ENCODE measurements around the gene GRWD1.

Gene GRWD1

GRCh38 chr19:48445606-48446481, at the start of gene GRWD1:
Gene GRWD1 (plus strand): TSS chr19:48445983. CDS start chr19:48446006, 23 bp downstream.
- peak; percentile 95 for DNase-seq (ENCODE audit: low spot score)

DNA sequence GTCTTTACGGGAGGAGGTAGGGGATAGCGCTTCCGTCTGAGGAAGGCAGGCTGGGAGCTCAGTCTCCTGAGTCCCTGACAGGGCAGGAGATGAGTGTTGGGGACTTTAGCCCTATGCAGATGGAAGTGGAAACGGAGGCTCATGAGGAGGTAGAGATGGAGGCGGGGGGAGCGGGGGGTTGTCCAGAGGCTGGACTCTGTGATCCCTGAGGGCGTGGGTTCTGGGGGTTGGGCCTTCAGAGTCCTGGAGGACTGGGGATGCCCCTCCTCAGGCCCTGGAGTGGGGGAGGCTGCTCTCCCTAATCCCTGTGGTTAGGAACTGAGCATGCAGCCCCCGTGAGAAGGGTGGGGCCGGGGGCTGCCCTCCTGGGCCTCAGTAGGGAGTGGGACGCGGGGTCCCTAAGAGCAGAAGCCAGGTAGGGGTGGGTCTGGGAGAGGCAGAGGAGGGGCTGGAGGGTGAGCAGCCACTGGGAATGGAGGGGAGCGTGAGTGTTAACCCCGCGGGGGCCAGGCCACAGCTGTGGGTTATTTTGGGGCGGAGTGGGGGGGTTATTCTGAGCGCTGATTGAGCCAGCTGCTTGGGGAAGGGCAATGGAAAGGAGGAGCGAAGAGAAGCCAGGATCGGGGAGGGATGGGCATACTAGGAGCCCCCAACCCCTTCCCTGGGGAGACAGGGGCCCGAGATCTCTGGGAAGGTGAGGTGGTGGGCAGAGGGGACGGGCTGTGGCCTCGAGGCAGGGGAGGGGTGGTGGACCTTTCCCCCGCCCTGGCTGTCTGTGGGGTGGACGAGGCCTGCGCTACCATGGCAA, 49.6 kb upstream of the GRWD1 start:
- no peak for DNase-seq (ENCODE audit: low spot score)

DNA sequence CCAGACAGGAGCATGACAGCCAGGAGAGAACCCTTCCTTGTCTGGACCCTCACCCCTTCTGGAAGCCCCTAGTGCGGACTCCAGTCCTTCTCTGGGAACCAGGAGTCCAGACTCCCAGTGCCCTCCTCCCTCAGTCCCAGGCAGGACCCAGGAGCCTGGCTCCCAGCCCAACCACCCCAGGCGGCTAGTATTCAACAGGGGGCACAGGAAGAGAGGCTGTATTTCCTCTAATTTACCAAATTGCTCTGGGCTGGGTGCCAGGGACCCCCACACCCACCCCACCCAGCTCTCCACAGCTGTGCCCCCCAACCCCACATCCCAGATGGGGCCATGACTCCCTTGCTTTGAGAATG, 49.0 kb upstream of the GRWD1 start:
- DNase-seq (ENCODE audit: low spot score): no peak

- DNase-seq (ENCODE audit: low spot score): no peak
Measured at GRCh38 chr19:48397263-48398101, 48.3 kb upstream of the GRWD1 start.

DNA sequence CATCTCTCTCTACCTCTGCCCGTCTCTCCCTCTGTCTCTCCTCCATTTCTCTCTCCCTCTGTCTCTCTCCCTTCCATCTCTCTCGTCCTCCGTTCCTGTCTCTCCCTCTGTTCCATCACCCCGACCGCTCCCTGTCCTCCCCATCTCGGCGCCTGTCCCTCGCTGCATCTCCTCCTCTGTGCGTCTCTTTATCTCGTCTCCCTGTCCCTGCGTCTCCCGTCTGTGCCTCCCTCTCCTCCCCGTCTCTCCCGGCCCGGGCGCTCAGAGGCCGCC, 47.7 kb upstream of the GRWD1 start:
- DNase-seq (ENCODE audit: low spot score): no peak

DNA sequence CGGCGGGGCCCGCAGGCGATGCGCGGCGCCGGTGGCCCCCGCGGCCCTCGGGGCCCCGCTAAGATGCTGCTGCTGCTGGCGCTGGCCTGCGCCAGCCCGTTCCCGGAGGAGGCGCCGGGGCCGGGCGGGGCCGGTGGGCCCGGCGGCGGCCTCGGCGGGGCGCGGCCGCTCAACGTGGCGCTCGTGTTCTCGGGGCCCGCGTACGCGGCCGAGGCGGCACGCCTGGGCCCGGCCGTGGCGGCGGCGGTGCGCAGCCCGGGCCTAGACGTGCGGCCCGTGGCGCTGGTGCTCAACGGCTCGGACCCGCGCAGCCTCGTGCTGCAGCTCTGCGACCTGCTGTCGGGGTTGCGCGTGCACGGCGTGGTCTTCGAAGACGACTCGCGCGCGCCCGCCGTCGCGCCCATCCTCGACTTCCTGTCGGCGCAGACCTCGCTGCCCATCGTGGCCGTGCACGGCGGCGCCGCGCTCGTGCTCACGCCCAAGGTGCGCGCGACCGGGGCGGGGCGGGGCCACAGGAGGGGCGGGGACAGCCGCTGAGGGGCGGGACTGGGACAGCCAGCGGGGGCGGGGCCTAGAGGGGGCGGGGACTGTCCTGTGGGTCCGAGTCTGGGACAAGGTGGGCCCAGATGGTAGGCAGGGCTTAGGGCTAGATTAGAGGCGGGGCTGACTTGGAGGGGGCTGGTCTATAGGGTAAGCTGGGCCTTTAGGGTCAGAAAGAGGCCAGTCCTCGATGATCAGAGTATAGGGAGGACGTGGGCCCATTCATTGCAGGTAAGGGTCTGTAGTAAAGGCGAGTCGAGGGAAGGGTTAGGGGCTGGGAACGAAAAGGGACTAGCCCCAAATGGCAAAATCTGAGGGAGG, 47.2 kb upstream of the GRWD1 start:
- DNase-seq (ENCODE audit: low spot score): peak; percentile 58

GRCh38 chr19:48400018-48400742, 45.6 kb upstream of the GRWD1 start:
- DNase-seq (ENCODE audit: low spot score): peak; percentile 86

DNA sequence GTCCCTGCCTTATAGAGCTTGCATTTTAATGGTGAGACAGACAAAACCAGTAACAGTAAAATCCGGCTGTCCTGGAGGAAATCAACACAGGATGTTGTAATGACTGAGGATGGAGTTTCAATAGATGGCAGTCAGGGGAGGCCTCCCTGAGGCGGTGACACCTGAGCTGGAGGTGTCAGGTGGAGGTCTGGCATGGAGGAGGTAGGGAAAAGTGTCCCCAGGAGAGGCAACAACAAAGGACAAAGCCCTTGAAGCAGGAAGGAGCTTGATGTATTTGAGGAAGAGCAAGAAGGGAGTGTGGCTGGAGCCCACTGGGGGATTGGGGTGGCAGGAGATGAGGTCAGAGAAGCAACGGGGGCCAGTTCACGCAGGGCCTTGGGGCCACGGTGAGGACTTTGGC, 44.5 kb upstream of the GRWD1 start:
- DNase-seq (ENCODE audit: low spot score): no peak

GRCh38 chr19:48403606-48404005, 42.2 kb upstream of the GRWD1 start:
- peak; percentile 82 for DNase-seq (ENCODE audit: low spot score)

- no peak for DNase-seq (ENCODE audit: low spot score)
Measured at GRCh38 chr19:48405010-48405659, 40.6 kb upstream of the GRWD1 start.

- DNase-seq (ENCODE audit: low spot score): no peak
Measured at GRCh38 chr19:48405850-48406249, 39.9 kb upstream of the GRWD1 start.

- DNase-seq (ENCODE audit: low spot score): no peak
Measured at GRCh38 chr19:48413879-48414587, 31.8 kb upstream of the GRWD1 start.

DNA sequence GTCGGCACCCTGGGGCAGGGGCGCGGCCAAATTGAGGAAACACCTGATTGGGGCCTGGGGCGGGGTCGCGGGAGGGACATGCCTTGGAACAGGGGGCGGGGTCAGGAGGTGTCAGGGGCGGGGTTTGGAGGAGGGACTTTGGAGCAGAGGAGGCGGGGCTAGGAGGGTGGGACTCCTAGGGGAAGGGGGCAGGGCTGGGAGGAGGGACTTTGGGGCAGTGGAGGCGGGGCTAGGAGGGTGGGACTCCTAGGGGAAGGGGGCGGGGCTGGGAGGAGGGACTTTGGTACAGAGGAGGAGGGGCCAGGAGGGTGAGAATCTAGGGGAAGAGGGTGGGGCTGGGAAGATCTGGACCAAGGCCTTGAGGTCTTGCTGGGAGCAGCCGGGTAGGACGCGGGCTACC, 30.4 kb upstream of the GRWD1 start:
- no peak for DNase-seq (ENCODE audit: low spot score)

- no peak for DNase-seq (ENCODE audit: low spot score)
Measured at GRCh38 chr19:48415806-48416221, 30.0 kb upstream of the GRWD1 start.

DNA sequence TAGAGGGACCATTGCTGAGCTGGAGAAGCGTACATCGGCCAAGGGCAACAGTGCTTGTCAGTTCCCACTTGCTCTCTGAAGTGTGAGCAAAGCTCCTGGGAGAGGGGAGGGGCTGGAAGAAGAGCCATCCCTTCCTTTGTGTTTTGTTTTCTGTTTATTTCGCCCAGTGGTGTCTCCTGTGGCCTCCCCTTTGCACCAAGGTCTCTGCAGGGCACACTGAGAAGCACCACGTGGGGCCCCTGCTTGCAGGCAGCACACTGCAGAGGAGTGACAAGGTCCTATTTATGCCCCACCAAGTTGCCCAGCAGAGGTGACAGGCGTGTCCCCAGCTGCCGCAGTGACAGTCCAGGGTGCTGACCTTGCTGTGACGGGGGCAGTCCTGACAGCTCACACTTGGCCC, 28.4 kb upstream of the GRWD1 start:
- DNase-seq (ENCODE audit: low spot score): no peak

DNA sequence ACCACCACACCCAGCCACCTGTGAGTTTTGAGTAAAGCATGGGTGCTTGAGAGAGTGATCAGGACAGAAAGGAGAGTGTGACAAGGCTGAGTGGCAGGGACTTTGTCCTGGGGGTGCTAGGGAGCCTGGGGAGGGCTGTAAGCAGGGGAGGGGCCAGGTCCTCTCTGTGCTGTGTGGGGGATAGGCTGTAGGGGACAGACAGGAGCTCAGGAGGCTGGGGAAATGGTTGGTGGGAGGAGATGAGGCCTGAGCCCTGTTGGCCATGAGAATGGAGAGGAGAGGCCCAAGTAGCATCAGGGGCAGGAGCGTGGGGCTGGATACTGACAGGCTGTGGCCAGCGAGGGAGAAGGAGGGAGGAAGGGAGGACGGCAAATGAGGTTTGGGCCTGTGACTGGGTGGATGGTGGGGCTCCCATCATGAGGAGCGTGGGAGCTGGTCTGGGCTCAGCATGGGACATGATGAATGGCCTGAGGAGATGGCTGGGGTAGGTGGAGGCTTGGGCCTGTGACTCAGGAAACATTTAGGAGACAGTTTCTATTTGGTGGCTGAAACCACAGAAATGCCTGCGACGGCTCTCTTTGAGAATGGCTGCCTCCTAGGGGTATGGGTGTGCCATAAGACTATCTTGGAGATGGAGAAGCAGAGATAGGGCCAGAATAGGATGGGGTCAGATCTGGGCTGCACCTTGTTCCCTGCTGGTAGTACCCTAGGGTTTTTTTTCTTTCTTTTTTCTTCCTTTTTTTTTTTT, 27.3 kb upstream of the GRWD1 start:
- no peak for DNase-seq (ENCODE audit: low spot score)

DNA sequence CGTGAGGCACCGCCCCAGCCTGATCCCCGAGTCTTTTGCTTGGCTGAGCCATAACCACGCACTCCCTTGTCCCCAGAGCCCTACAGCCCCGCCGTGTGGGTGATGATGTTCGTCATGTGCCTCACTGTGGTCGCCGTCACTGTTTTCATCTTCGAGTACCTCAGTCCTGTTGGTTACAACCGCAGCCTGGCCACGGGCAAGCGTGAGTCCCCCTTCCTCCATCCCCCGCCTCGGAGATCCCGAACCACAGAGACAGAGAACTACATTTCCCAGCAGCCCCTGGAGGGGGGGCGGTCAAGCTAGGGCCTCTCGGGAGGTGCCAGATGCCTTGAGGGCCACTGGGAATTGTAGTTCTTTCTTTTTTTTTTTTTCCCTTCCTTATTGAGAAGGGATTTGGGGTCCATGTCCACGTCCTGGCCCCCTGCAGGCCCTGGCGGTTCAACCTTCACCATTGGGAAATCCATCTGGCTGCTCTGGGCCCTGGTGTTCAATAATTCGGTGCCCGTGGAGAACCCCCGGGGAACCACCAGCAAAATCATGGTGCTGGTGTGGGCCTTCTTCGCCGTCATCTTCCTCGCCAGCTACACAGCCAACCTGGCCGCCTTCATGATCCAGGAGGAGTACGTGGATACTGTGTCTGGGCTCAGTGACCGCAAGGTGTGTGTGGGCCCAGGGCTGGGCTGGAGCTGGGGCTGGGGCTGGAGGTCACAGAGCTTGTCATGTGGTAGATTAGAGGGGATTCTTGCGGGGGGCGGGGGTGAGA, 26.4 kb upstream of the GRWD1 start:
- no peak for DNase-seq (ENCODE audit: low spot score)

DNA sequence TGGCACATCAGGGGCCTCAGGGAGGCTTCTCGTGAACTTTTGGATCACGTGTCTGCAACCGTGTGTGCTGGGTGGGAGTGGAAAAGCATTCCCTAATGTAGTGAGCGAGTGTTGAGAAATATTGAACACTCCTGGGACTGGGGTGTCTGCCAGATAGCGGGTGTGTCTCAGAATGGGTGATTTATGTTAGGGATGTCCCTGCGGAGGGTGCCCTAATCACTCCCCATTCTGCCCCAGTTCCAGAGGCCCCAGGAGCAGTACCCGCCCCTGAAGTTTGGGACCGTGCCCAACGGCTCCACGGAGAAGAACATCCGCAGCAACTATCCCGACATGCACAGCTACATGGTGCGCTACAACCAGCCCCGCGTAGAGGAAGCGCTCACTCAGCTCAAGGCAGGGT, 24.2 kb upstream of the GRWD1 start:
- no peak for DNase-seq (ENCODE audit: low spot score)
